ENCODE measurements around the gene FAM209B. TPM values are rescaled to one million over a fixed set of nuclear protein-coding genes. Genes with fewer than 3 reads are reported as not detected.
"Not testable (repeated sequence)": the region's sequence is repeated elsewhere in the genome, so short reads cannot be mapped to it uniquely, and the experiment has no call there.

The FAM209B gene
- total and polyA plus RNA-seq, 2 experiments from 2014 or later = not detected

- TF ChIP-seq EZH2 (IDR thresholded peaks at IDR 0.05; ENCODE audit: borderline replicate concordance) (no peak), EZH2phosphoT487 (IDR thresholded peaks at IDR 0.05; ENCODE audit: low read depth, severe bottlenecking, unreplicated experiment) (no peak), CTCF (IDR thresholded peaks at IDR 0.05; ENCODE audit: poor library complexity) (no peak)
- Histone ChIP-seq H3K27ac (no peak overlapping the region), H3K9me3 (ENCODE audit: low read depth) (no peaks in the 10 kb centered on the region), H2AFZ (no peak overlapping the region), H3K79me2 (no peaks in the 10 kb centered on the region), H3K4me2 (no peak overlapping the region), H3K36me3 (replicated peaks; ENCODE audit: insufficient read depth, low read depth) (no peaks in the 10 kb centered on the region), H3K9me2 (replicated peaks; ENCODE audit: insufficient read depth) (no peaks in the 10 kb centered on the region), H4K20me1 (ENCODE audit: insufficient read depth, poor library complexity, severe bottlenecking) (no peaks in the 10 kb centered on the region), H3K4me1 (ENCODE audit: insufficient read depth) (no peaks in the 10 kb centered on the region), H3K4me3 (no peak overlapping the region), H3K27me3 (no peaks in the 10 kb centered on the region)
- WGBS (ENCODE audit: low lambda C conversion rate, missing lambda C conversion rate) = 69% methylated on average over 8 of the region's 8 CpGs
- no peak for DNase-seq (ENCODE audit: low spot score)
These were observed 20.0 kb downstream of the FAM209B start for GRCh38 chr20:56552911-56553629.

GRCh38 chr20:56554869-56555268, 21.8 kb downstream of the FAM209B start:
- no peaks in the 10 kb centered on the region for H3K4me1 ChIP-seq (ENCODE audit: insufficient read depth)
- peak; percentile 75 for DNase-seq (ENCODE audit: low spot score)
- H3K79me2 ChIP-seq = no peaks in the 10 kb centered on the region

GRCh38 chr20:56558968-56559367, 25.9 kb downstream of the FAM209B start:
- Histone ChIP-seq H3K9me2 (replicated peaks; ENCODE audit: insufficient read depth) (no peaks in the 10 kb centered on the region), H3K4me2 (no peak overlapping the region), H3K9me3 (ENCODE audit: low read depth) (no peaks in the 10 kb centered on the region), H3K79me2 (no peaks in the 10 kb centered on the region), H4K20me1 (ENCODE audit: insufficient read depth, poor library complexity, severe bottlenecking) (no peaks in the 10 kb centered on the region), H3K27ac (no peak overlapping the region), H2AFZ (no peak overlapping the region), H3K27me3 (no peaks in the 10 kb centered on the region), H3K36me3 (replicated peaks; ENCODE audit: insufficient read depth, low read depth) (no peaks in the 10 kb centered on the region), H3K4me3 (no peak overlapping the region), H3K4me1 (ENCODE audit: insufficient read depth) (no peaks in the 10 kb centered on the region)
- WGBS (ENCODE audit: low lambda C conversion rate, missing lambda C conversion rate) = 76% methylated on average over 6 of the region's 6 CpGs
- TF ChIP-seq EZH2phosphoT487 (IDR thresholded peaks at IDR 0.05; ENCODE audit: low read depth, severe bottlenecking, unreplicated experiment) (no peak), EZH2 (IDR thresholded peaks at IDR 0.05; ENCODE audit: borderline replicate concordance) (no peak), CTCF (IDR thresholded peaks at IDR 0.05; ENCODE audit: poor library complexity) (no peak)
- no peak for DNase-seq (ENCODE audit: low spot score)

More at GRCh38 chr20:56554869-56555268, 21.8 kb downstream of the FAM209B start:
- no peak overlapping the region for H2AFZ ChIP-seq
- no peaks in the 10 kb centered on the region for H3K9me2 ChIP-seq (replicated peaks; ENCODE audit: insufficient read depth)
- no peaks in the 10 kb centered on the region for H3K36me3 ChIP-seq (replicated peaks; ENCODE audit: insufficient read depth, low read depth)
- WGBS (ENCODE audit: low lambda C conversion rate, missing lambda C conversion rate) = 38% methylated on average over 4 of the region's 4 CpGs
- no peaks in the 10 kb centered on the region for H3K27me3 ChIP-seq
- TF ChIP-seq EZH2 (IDR thresholded peaks at IDR 0.05; ENCODE audit: borderline replicate concordance) (no peak), CTCF (IDR thresholded peaks at IDR 0.05; ENCODE audit: poor library complexity) (no peak), EZH2phosphoT487 (IDR thresholded peaks at IDR 0.05; ENCODE audit: low read depth, severe bottlenecking, unreplicated experiment) (no peak)
- H3K4me3 ChIP-seq = no peak overlapping the region
- H3K9me3 ChIP-seq (ENCODE audit: low read depth) = no peaks in the 10 kb centered on the region
- H3K4me2 ChIP-seq = no peak overlapping the region
- H4K20me1 ChIP-seq (ENCODE audit: insufficient read depth, poor library complexity, severe bottlenecking) = no peaks in the 10 kb centered on the region
- no peak overlapping the region for H3K27ac ChIP-seq

GRCh38 chr20:56564526-56564925, 31.5 kb downstream of the FAM209B start:
- not testable (repeated sequence) for H2AFZ ChIP-seq; H3K4me1 ChIP-seq (ENCODE audit: insufficient read depth); H3K27ac ChIP-seq; H3K79me2 ChIP-seq; H4K20me1 ChIP-seq (ENCODE audit: insufficient read depth, poor library complexity, severe bottlenecking); DNase-seq (ENCODE audit: low spot score); H3K36me3 ChIP-seq (replicated peaks; ENCODE audit: insufficient read depth, low read depth); H3K4me3 ChIP-seq; H3K27me3 ChIP-seq; H3K9me2 ChIP-seq (replicated peaks; ENCODE audit: insufficient read depth); H3K9me3 ChIP-seq (ENCODE audit: low read depth); H3K4me2 ChIP-seq
- WGBS (ENCODE audit: low lambda C conversion rate, missing lambda C conversion rate) = over 99% methylated on average over 6 of the region's 6 CpGs

Data from hepatocyte (in vitro differentiated cells).